ENCODE data around the gene LBH. TPM values are rescaled to one million over a fixed set of nuclear protein-coding genes. Genes with fewer than 3 reads are reported as not detected.

LBH gene
- total RNA-seq, 3 donors from 2014 or later: 18.2 to 153 (median 87.2) TPM

- Histone ChIP-seq H3K27ac (peak overlapping the region; percentile 68 to 91), H3K9me3 (no peaks in the 10 kb centered on the region), H3K4me1 (peaks cover 0 to 7% of the 10 kb centered on the region in 2 donors), H3K36me3 (no peaks in the 10 kb centered on the region), H3K4me3 (peak overlapping the region; percentile 2 to 77 (median 76)), H3K27me3 (peaks cover 0 to 3% of the 10 kb centered on the region in 2 donors)
- TF ChIP-seq CTCF (IDR thresholded peaks at IDR 0.05): no peak
- no peak for TF ChIP-seq POLR2AphosphoS5 (IDR thresholded peaks at IDR 0.05)
- TF ChIP-seq POLR2A (IDR thresholded peaks at IDR 0.05): no peak
- peak in 1 of 2 donors; percentile 49 for DNase-seq (ENCODE audit: low spot score in 2 of 2)
- intact Hi-C loops (cut with DNase I; ENCODE audit: low total_unique reads): loop anchor here (5.0 to 10.0 kb wide), 2 partner anchors 210 to 1243 kb away; partner anchors contain the start of gene LCLAT1
Observed at GRCh38 chr2:30234180-30234971, 3.0 kb downstream of the LBH start.

- Histone ChIP-seq H3K36me3 (no peaks in the 10 kb centered on the region), H3K27ac (peak overlapping the region; percentile 68 to 91), H3K4me3 (peak overlapping the region in 2 of 3 donors; percentile 76 to 77), H3K9me3 (no peaks in the 10 kb centered on the region), H3K4me1 (peaks cover 0 to 7% of the 10 kb centered on the region in 2 donors), H3K27me3 (peaks cover 0 to 3% of the 10 kb centered on the region in 2 donors)
- DNase-seq (ENCODE audit: low spot score in 2 of 2): no peak
- TF ChIP-seq POLR2A (IDR thresholded peaks at IDR 0.05) (no peak), CTCF (IDR thresholded peaks at IDR 0.05) (no peak), POLR2AphosphoS5 (IDR thresholded peaks at IDR 0.05) (no peak)
- intact Hi-C loops (cut with DNase I; ENCODE audit: low total_unique reads): loop anchor here (10.0 kb wide), 1 partner anchor 210 kb away; the partner anchor contains the start of gene LCLAT1
Observed at GRCh38 chr2:30235008-30235655, 3.8 kb downstream of the LBH start.

GRCh38 chr2:30235859-30236535 lies 4.7 kb downstream of the LBH start:
- no peaks in the 10 kb centered on the region for H3K36me3 ChIP-seq
- DNase-seq (ENCODE audit: low spot score in 2 of 2): no peak
- H3K4me1 ChIP-seq: peaks cover 0 to 7% of the 10 kb centered on the region in 2 donors
- TF ChIP-seq CTCF (IDR thresholded peaks at IDR 0.05) (no peak), POLR2A (IDR thresholded peaks at IDR 0.05) (no peak), POLR2AphosphoS5 (IDR thresholded peaks at IDR 0.05) (no peak)
- H3K27me3 ChIP-seq: peaks cover 0 to 3% of the 10 kb centered on the region in 2 donors
- no peaks in the 10 kb centered on the region for H3K9me3 ChIP-seq
- H3K4me3 ChIP-seq: peak overlapping the region in 2 of 3 donors; percentile 1 to 36
- intact Hi-C loops (cut with DNase I; ENCODE audit: low total_unique reads): loop anchor here (10.0 kb wide), 1 partner anchor 209 kb away; the partner anchor contains the start of gene LCLAT1
- H3K27ac ChIP-seq: peak overlapping the region; percentile 40 to 75

- no peak for TF ChIP-seq POLR2AphosphoS5 (IDR thresholded peaks at IDR 0.05)
- Histone ChIP-seq H3K27me3 (peaks cover 0 to 3% of the 10 kb centered on the region in 2 donors), H3K4me3 (peak overlapping the region in 2 of 3 donors; percentile 1 to 23), H3K36me3 (no peaks in the 10 kb centered on the region), H3K4me1 (peaks cover 0 to 4% of the 10 kb centered on the region in 2 donors), H3K27ac (peak overlapping the region; percentile 40 to 75), H3K9me3 (no peaks in the 10 kb centered on the region)
- DNase-seq (ENCODE audit: low spot score in 2 of 2): peak in 1 of 2 donors; percentile 70
- intact Hi-C loops (cut with DNase I; ENCODE audit: low total_unique reads): loop anchor here (10.0 kb wide), 1 partner anchor 208 kb away; the partner anchor contains the start of gene LCLAT1
Observed at GRCh38 chr2:30236591-30237238, 5.4 kb downstream of the LBH start.
